HG02623 (cell line): Measurements from ENCODE around the gene KL.

Experiments used
- ATAC-seq: cut with Tn5 transposase; IDR thresholded peaks from one replicate; pipeline ENCODE4 v1.9.1; 2021; ENCODE audit warnings: moderate library complexity; ENCODE audit not compliant: unreplicated experiment

The KL gene

GRCh38 chr13:33003458-33004019, 12.7 kb upstream of the KL start:
- no peak for ATAC-seq

DNA sequence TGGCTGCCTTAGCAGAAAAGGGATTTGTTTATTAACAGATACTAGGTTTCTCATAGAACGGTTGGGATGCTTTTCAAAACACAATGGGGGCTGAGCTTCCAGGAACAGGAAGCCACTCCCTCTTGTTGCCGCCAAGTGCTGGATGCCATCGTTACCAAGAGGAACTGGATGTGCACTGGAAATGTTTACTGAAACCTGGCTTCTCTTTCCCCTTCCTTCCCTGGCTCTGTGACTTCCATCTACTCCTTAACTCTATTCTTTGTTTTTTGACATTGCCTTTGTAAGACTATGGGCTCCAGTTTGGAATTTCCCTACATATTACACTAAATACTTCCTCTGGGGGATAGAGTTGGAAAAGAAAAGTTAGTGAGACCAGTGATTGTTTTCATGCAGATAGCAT, 11.7 kb upstream of the KL start:
- no peak for ATAC-seq

GRCh38 chr13:33006134-33006533, 10.1 kb upstream of the KL start:
- ATAC-seq: no peak

DNA sequence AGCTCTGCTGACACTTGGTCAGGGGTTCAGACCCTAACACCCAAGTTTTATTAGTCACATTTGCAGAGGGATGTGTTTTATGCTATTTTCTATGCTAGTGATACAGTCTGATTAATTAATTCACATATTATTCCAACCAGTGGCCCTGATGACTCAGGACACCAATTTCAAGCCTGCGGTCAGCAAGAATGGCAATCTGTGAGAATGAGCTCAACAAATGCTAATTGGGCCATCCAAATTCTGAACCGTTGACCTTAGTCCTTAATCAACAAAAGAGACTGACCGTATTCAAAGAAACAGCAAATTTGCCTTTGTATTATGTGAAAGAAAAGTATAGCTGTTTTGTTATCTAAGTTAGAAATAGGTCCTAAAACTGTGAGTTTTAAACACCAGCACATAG, 9.6 kb upstream of the KL start:
- ATAC-seq: no peak

GRCh38 chr13:33007237-33007636, 9.0 kb upstream of the KL start:
- no peak for ATAC-seq

- ATAC-seq: no peak
Measured at GRCh38 chr13:33007950-33008349, 8.3 kb upstream of the KL start.

GRCh38 chr13:33008946-33009722, 7.1 kb upstream of the KL start:
- no peak for ATAC-seq

DNA sequence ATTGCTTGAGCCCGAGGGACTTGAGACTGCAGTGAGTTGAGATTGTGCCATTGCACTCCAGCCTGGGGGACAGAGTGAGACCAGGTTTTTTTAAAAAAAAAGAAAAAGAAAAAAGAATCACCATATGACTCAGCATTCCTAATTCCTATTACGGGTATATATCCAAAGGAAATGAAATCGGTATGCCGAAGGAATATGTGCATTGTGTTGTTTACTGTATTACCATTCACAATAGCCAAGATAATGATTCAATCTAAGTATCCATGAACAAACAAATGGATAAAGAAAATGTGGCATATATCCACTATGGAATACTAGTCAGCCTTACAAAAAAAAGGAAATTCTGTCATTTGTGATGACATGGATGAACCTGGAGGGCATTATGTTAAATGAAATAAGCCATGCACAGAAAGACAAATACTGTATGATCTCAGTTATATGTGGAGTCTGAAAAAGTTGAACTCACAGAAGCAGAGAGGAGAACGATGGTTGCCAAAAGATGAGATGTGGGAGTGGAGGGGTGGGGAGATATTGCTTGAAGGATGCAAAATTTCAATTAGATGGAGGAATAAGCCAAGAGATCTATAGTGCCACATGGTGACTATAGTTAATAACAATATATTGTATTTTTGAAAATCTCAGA, 4.3 kb upstream of the KL start:
- no peak for ATAC-seq

GRCh38 chr13:33014291-33014690, 1.9 kb upstream of the KL start:
- ATAC-seq: no peak

- ATAC-seq: no peak
Measured at GRCh38 chr13:33015241-33015668, 968 bp upstream of the KL start.

GRCh38 chr13:33015791-33016323, 366 bp upstream of the KL start:
- ATAC-seq: no peak

GRCh38 chr13:33017323-33017929, 1.2 kb downstream of the KL start:
- peak; percentile 51 for ATAC-seq

DNA sequence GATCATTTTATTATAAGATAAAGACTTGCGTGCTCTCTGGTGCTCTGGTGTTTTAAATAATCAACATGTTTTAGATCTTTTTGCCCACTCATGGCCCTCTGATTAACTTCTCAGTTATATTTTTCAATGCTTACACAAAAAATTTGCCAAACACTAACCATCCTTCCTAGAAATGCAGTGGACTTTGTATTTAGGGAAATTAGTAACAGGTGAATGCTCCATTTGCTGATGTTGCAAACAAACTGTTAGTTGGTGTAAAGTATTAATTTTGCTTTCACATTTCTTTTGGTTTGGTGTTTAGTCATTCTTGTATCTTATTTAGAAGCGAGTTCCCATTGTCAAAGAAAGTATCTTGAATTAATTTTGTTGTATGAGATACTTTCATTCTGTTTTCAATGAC, 2.7 kb downstream of the KL start:
- ATAC-seq: no peak

GRCh38 chr13:33022986-33023385, 6.8 kb downstream of the KL start:
- no peak for ATAC-seq

- no peak for ATAC-seq
Measured at GRCh38 chr13:33025220-33025744, 9.1 kb downstream of the KL start.

DNA sequence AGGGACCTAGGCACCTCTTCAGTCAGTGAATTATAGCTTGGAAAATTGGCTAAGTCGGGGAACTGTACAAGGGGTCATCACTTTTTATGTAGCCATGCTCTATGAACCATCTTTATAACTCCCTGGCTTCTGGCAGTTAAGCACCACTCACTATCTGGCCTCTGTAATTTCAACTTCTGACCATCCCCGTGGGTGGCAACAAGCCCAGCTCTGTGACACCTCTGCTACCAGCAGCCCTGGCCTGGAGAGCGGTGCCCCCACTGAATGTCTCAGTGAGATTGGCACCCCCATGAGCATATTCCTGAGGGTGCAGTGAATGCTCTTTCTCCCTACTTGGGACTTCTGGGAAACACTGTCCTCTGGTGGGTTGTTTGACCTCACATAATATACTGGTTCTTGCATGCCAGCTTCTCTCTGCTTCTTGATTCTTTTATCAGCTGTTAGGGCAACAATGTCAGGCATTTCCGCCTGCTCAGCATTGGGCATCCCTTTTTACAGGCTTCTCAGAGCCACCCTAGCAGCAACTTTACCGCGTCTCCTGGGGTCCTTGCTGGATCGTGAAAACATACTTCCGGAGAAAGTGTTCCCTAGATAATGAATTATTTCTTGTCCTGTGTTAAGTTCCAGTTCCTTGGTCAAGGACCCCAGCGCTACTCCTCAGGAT, 10.4 kb downstream of the KL start:
- ATAC-seq: no peak

- ATAC-seq: no peak
Measured at GRCh38 chr13:33028620-33029019, 12.4 kb downstream of the KL start.

DNA sequence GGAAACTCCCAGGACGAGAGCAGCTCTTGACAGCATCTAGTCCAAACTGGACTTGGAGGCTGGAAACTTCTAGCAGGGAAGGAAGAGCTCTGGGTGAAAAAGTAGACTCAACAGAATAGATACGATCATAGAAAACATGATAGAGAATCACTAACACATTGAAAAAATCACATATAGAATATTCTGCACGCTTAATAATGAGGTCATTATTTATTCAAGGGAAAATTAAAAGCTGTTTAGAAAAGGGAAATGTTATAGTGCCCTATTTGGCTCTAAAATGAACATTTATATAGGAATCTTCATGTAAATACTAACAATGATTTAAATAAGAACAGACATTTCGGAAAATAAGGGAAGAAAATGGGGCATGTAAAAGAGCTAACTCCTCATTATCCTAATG, 15.1 kb downstream of the KL start:
- ATAC-seq: no peak

- ATAC-seq: no peak
Measured at GRCh38 chr13:33032037-33032625, 15.9 kb downstream of the KL start.

DNA sequence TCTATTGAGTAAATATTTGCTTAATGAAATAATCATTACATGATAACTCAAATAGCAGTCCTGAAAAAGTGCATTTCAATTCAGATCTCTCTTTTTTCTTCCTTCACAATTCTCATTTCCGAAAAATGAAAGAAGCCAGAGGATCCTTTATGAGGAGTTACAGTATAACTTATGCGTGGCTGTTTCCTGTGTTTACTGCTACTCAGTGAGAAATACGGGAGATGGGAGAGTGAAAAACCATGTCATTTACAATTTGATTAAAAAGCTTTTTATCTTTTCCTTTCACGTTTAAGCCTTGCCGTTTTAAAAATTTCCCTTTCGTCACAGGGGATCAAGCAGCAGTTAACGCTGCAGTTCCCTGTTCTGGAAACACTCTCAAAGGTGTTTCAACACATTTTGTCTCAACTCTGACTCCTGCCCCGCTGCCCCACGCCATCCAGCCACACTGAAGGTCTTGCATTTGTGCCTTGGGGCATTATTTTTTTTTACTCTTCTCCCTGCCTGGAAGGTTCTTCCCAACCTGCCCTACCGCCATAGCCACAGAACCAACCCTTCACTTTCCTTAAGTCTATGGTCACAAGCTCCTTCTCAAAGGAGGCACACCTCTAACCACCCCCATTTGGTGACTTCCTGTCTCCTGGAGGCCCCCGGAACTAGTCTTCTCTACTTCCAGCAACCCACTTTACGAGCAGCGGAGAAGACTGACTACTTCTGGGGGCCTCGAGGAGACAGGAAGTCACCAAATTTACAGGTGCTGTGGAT, 17.0 kb downstream of the KL start:
- peak; percentile 73 for ATAC-seq
